Type B pancreatic cell (in vitro differentiated cells): Measurements from ENCODE around the gene CCNL2. TPM values are rescaled to one million over a fixed set of nuclear protein-coding genes. Genes with fewer than 3 reads are reported as not detected.

Source experiments
- DNase-seq: peaks from one replicate; pipeline ENCODE4 v3.0.0; 2021; ENCODE audit warnings: mixed read lengths; ENCODE audit not compliant: unreplicated experiment; ENCODE audit errors: extremely low spot score
- H3K27ac Mint-ChIP-seq: 2 replicates; pipeline ENCODE4 v1.8.0; 2021; ENCODE audit warnings: mild to moderate bottlenecking, mixed read lengths
- H3K27me3 Mint-ChIP-seq: 2 replicates; pipeline ENCODE4 v1.8.0; 2021; ENCODE audit warnings: mixed read lengths
- H3K36me3 Mint-ChIP-seq: 2 replicates; pipeline ENCODE4 v1.8.0; 2021; ENCODE audit warnings: mixed read lengths
- H3K4me1 Mint-ChIP-seq: one replicate; pipeline ENCODE4 v1.8.0; 2021; ENCODE audit warnings: mixed read lengths; ENCODE audit not compliant: unreplicated experiment
- H3K4me3 Mint-ChIP-seq: 2 replicates; pipeline ENCODE4 v1.8.0; 2021; ENCODE audit warnings: mild to moderate bottlenecking, mixed read lengths
- H3K9me3 Mint-ChIP-seq: 2 replicates; pipeline ENCODE4 v1.8.0; 2021; ENCODE audit warnings: mixed read lengths
- CTCF ChIP-seq: fragments of 200-600 bp; sonication (generic); conservative IDR thresholded peaks from 2 replicates; pipeline ENCODE4 v1.5.0; 2021; ENCODE audit warnings: antibody characterized with exemption, mild to moderate bottlenecking
- total RNA-seq: library from RNA; stranded (reverse); gene quantifications from 2 replicates; pipeline ENCODE4 v1.2.1, GENCODE V29; 2021; ENCODE audit warnings: low replicate concordance

CCNL2 gene
- total RNA-seq, 1 donor from 2014 or later = 298 TPM

- Mint-ChIP-seq H3K4me1 (peaks cover 17% of the 10 kb centered on the region), H3K36me3 (no peaks in the 10 kb centered on the region), H3K4me3 (peak overlapping the region; percentile 85), H3K9me3 (no peaks in the 10 kb centered on the region), H3K27me3 (peaks cover 8% of the 10 kb centered on the region), H3K27ac (peak overlapping the region; percentile 16)
- TF ChIP-seq CTCF = no peak
- no peak for DNase-seq
Observed at GRCh38 chr1:1348420-1349255, 50.5 kb downstream of the CCNL2 start.

- Mint-ChIP-seq H3K27me3 (peaks cover 5% of the 10 kb centered on the region), H3K36me3 (no peaks in the 10 kb centered on the region), H3K4me3 (peak overlapping the region; percentile 85), H3K9me3 (no peaks in the 10 kb centered on the region), H3K4me1 (peaks cover 17% of the 10 kb centered on the region), H3K27ac (peak overlapping the region; percentile 46)
- no peak for DNase-seq
- no peak for TF ChIP-seq CTCF
Observed at GRCh38 chr1:1347663-1348419, 51.3 kb downstream of the CCNL2 start.

GRCh38 chr1:1347026-1347595 is 52.0 kb downstream of the CCNL2 start:
- H3K27me3 Mint-ChIP-seq = no peaks in the 10 kb centered on the region
- no peaks in the 10 kb centered on the region for H3K9me3 Mint-ChIP-seq
- DNase-seq = no peak
- H3K27ac Mint-ChIP-seq = peak overlapping the region; percentile 46
- peak overlapping the region; percentile 85 for H3K4me3 Mint-ChIP-seq
- peaks cover 14% of the 10 kb centered on the region for H3K4me1 Mint-ChIP-seq
- no peak for TF ChIP-seq CTCF
- no peaks in the 10 kb centered on the region for H3K36me3 Mint-ChIP-seq

GRCh38 chr1:1346501-1346890 is 52.6 kb downstream of the CCNL2 start:
- Mint-ChIP-seq H3K4me3 (peak overlapping the region; percentile 85), H3K9me3 (no peaks in the 10 kb centered on the region)
- TF ChIP-seq CTCF = no peak

GRCh38 chr1:1345860-1346500 is 53.2 kb downstream of the CCNL2 start:
- Mint-ChIP-seq H3K4me1 (peaks cover 11% of the 10 kb centered on the region), H3K9me3 (no peaks in the 10 kb centered on the region), H3K4me3 (no peak overlapping the region), H3K27ac (no peak overlapping the region), H3K36me3 (peaks cover 4% of the 10 kb centered on the region), H3K27me3 (no peaks in the 10 kb centered on the region)
- no peak for DNase-seq
- TF ChIP-seq CTCF = no peak

More at GRCh38 chr1:1346501-1346890, 52.6 kb downstream of the CCNL2 start:
- H3K27me3 Mint-ChIP-seq = no peaks in the 10 kb centered on the region
- H3K36me3 Mint-ChIP-seq = no peaks in the 10 kb centered on the region
- H3K4me1 Mint-ChIP-seq = peaks cover 11% of the 10 kb centered on the region
- no peak for DNase-seq
- H3K27ac Mint-ChIP-seq = peak overlapping the region; percentile 46
